Keratinocyte (primary cell): ENCODE data around the gene TCP1. TPM values are rescaled to one million over a fixed set of nuclear protein-coding genes. Genes with fewer than 3 reads are reported as not detected.

ENCODE experiments used
- DNase-seq: peaks from one replicate; pipeline ENCODE4 v3.0.0-alpha.2; 2011; ENCODE audit warnings: low read depth, missing footprints, low spot score
- FAIRE-seq: peaks from 2 replicates; lab custom pipeline; 2011; peaks lifted over from hg19 to GRCh38; lab: Jason Lieb, UNC
- H2AFZ ChIP-seq: 2 replicates; pipeline ENCODE4 v1.6.0; 2012; ENCODE audit warnings: low read length, control low read depth, inconsistent platforms; ENCODE audit not compliant: control insufficient read depth
- H3K27ac ChIP-seq: 2 replicates; pipeline ENCODE4 v1.5.1; 2011; ENCODE audit warnings: low read length; ENCODE audit not compliant: control insufficient read depth, insufficient read depth
- H3K27me3 ChIP-seq: 3 replicates; pipeline ENCODE4 v1.6.0; 2011; ENCODE audit warnings: low read length; ENCODE audit not compliant: control insufficient read depth, insufficient read depth; ENCODE audit errors: extremely low read depth
- H3K36me3 ChIP-seq, 2 experiments: 2 replicates in 1 of 2; 3 replicates in 1 of 2; pipeline ENCODE4 v1.5.1; 2011; ENCODE audit warnings: low read length in 2 of 2, mild to moderate bottlenecking in 1 of 2; ENCODE audit not compliant: control insufficient read depth in 2 of 2, insufficient read depth in 2 of 2; ENCODE audit errors: extremely low read depth in 1 of 2
- H3K4me1 ChIP-seq: 3 replicates; pipeline ENCODE4 v1.5.1; 2011; ENCODE audit warnings: low read length; ENCODE audit not compliant: control insufficient read depth, insufficient read depth; ENCODE audit errors: extremely low read depth
- H3K4me2 ChIP-seq: 3 replicates; pipeline ENCODE4 v1.6.0; 2011; ENCODE audit warnings: low read depth, low read length; ENCODE audit not compliant: control insufficient read depth, insufficient read depth; ENCODE audit errors: extremely low read depth
- H3K4me3 ChIP-seq, 3 experiments: fragments of 200-600 bp in 1 of 3; sonication (generic) in 1 of 3; 2 replicates in 2 of 3; 3 replicates in 1 of 3; pipeline ENCODE4 v1.5.1; 2011 to 2016; ENCODE audit warnings: low read length in 3 of 3, mild to moderate bottlenecking in 3 of 3, control low read depth in 2 of 3, inconsistent platforms in 1 of 3, low read depth in 1 of 3, mixed read lengths in 1 of 3, mixed run types in 1 of 3, moderate library complexity in 1 of 3; ENCODE audit not compliant: control insufficient read depth in 2 of 3, insufficient read depth in 2 of 3; ENCODE audit errors: extremely low read depth in 1 of 3
- H3K79me2 ChIP-seq: 2 replicates; pipeline ENCODE4 v1.6.0; 2012; ENCODE audit warnings: low read length; ENCODE audit not compliant: control insufficient read depth, insufficient read depth
- H3K9ac ChIP-seq: 3 replicates; pipeline ENCODE4 v1.6.0; 2011; ENCODE audit warnings: low read length; ENCODE audit not compliant: control insufficient read depth, insufficient read depth; ENCODE audit errors: extremely low read depth
- H3K9me1 ChIP-seq: 3 replicates; pipeline ENCODE4 v1.6.0; 2011; ENCODE audit warnings: low read length; ENCODE audit not compliant: control insufficient read depth, insufficient read depth; ENCODE audit errors: extremely low read depth
- H3K9me3 ChIP-seq: 2 replicates; pipeline ENCODE4 v1.5.1; 2012; ENCODE audit warnings: low read depth, low read length; ENCODE audit not compliant: control insufficient read depth
- H4K20me1 ChIP-seq: 3 replicates; pipeline ENCODE4 v1.6.0; 2011; ENCODE audit warnings: low read length; ENCODE audit not compliant: control insufficient read depth, insufficient read depth; ENCODE audit errors: extremely low read depth
- CTCF ChIP-seq, 3 experiments: IDR thresholded peaks in 1 of 3; conservative IDR thresholded peaks in 1 of 3; optimal IDR thresholded peaks in 1 of 3; 2 replicates in 2 of 3; 3 replicates in 1 of 3; pipeline versions ENCODE3 to v1.5.1; 2011; ENCODE audit warnings: low read length in 3 of 3, mild to moderate bottlenecking in 3 of 3, moderate library complexity in 2 of 3, control low read depth in 1 of 3, inconsistent platforms in 1 of 3; ENCODE audit not compliant: insufficient read depth in 2 of 3; ENCODE audit errors: extremely low read depth in 1 of 3
- EZH2 ChIP-seq: IDR thresholded peaks from one replicate; pipeline ENCODE4 v1.6.1; 2012; ENCODE audit warnings: inconsistent platforms, mild to moderate bottlenecking, low read length, moderate library complexity
- dilution Hi-C: fragments of 300-500 bp; cut with MboI; formaldehyde crosslinking; loops from one replicate; pipeline ENCODE4 v1.7.0; 2020; ENCODE audit warnings: low sequenced_read_pairs; ENCODE audit not compliant: extremely low pct_ligation_motif_present
- polyA plus RNA-seq, 5 experiments: library from polyadenylated mRNA; depleted of rRNA in 3 of 5; stranded (reverse) in 3 of 5; stranded (forward) in 1 of 5; unstranded in 1 of 5; fragments of >200 nt; gene quantifications; 1 replicate in 1 of 5; 2 replicates in 3 of 5; 3 replicates in 1 of 5; pipeline versions ENCODE4 v1.2.1 to v1.2.3, GENCODE V29; 2011 to 2012; ENCODE audit warnings: missing spikeins in 2 of 5, low read depth in 1 of 5, low replicate concordance in 1 of 5

Gene TCP1
- polyA plus RNA-seq, 1 donor (not counting 4 experiments of a cell fraction or from before 2014, with no cell fraction given) = 174 TPM

DNA sequence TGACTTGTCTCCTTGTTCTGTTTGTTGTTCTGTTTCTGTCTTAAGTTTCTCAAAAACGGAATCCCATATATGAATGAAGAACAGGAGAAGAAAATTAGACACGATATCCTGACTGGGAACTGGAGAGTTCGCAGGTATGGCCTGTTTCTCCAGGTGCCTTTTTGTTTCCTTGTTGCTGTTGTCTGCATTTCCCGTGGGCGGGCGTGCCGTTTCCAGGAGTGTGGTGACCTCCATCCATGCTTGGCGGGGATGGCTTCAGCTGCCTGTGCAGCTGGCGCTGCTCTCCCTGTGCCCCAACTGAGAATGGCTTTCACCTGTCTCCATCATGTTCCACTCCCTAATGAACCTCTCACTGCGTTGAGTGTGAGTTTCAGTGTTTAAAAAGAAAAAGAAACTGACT, 15.1 kb upstream of the TCP1 start:
- Histone ChIP-seq H3K9ac (no peak overlapping the region), H3K4me1 (peaks cover 7% of the 10 kb centered on the region), H3K9me3 (no peaks in the 10 kb centered on the region), H2AFZ (no peak overlapping the region), H3K27ac (no peak overlapping the region), H3K79me2 (no peaks in the 10 kb centered on the region), H3K4me3 (no peak overlapping the region), H3K27me3 (no peaks in the 10 kb centered on the region), H3K4me2 (no peak overlapping the region), H4K20me1 (no peaks in the 10 kb centered on the region), H3K9me1 (no peaks in the 10 kb centered on the region), H3K36me3 (peaks cover 0 to 2% of the 10 kb centered on the region in 2 experiments)
- DNase-seq (no peak), FAIRE-seq (no peak)
- TF ChIP-seq CTCF (optimal IDR thresholded peaks at IDR 0.05 in 1 of 3, IDR thresholded peaks at IDR 0.05 in 1 of 3, conservative IDR thresholded peaks at IDR 0.05 in 1 of 3; ENCODE audit: extremely low read depth in 1 of 3, insufficient read depth in 2 of 3, low read length in 3 of 3) (no peak), EZH2 (no peak)
- dilution Hi-C loops = no loop called here

DNA sequence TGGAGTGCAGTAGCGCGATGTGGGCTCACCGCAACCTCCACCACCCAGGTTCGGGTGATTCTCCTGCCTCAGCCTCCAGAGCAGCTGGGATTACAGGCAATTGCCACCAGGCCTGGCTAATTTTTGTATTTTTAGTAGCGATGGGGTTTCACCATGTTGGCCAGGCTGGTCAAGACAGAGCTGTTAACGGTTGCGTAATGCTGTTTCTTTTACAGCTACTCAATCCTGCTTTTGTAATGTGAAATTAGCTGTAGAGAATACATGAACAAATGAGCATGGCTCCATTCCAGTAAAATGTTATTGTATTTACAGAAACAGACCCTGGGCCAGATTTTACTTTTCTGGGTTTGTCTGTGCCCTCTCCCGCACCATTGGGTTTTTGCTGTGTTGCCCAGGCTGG, 12.5 kb upstream of the TCP1 start:
- dilution Hi-C loops = no loop called here
- H3K9me1 ChIP-seq = no peaks in the 10 kb centered on the region
- no peak overlapping the region for H3K4me2 ChIP-seq
- TF ChIP-seq CTCF (optimal IDR thresholded peaks at IDR 0.05 in 1 of 3, IDR thresholded peaks at IDR 0.05 in 1 of 3, conservative IDR thresholded peaks at IDR 0.05 in 1 of 3; ENCODE audit: extremely low read depth in 1 of 3, insufficient read depth in 2 of 3, low read length in 3 of 3) (no peak), EZH2 (no peak)
- H3K27ac ChIP-seq = no peak overlapping the region
- no peaks in the 10 kb centered on the region for H3K27me3 ChIP-seq
- H3K79me2 ChIP-seq = no peaks in the 10 kb centered on the region
- H3K9ac ChIP-seq = no peak overlapping the region
- no peaks in the 10 kb centered on the region for H4K20me1 ChIP-seq
- peaks cover 0 to 12% of the 10 kb centered on the region in 2 experiments for H3K36me3 ChIP-seq
- FAIRE-seq (no peak), DNase-seq (no peak)
- no peaks in the 10 kb centered on the region for H3K9me3 ChIP-seq
- H3K4me1 ChIP-seq = peaks cover 1% of the 10 kb centered on the region
- H3K4me3 ChIP-seq = no peak overlapping the region
- no peak overlapping the region for H2AFZ ChIP-seq
